ENCODE data around the gene CISD3. TPM values are rescaled to one million over a fixed set of nuclear protein-coding genes. Genes with fewer than 3 reads are reported as not detected.

CISD3 gene
- total and polyA plus RNA-seq, 4 donors: 4.5 to 152 (median 37.3) TPM

GRCh38 chr17:38749223-38750043, 19.3 kb downstream of the CISD3 start:
- peaks cover 0 to 1% (median under 1%) of the 10 kb centered on the region in 4 donors for H3K36me3 ChIP-seq (ENCODE audit: control insufficient read depth in 4 of 4, insufficient read depth in 3 of 4, low read depth in 1 of 4, low read length in 3 of 4)
- peak overlapping the region; percentile 38 to 69 for H3K27ac ChIP-seq (ENCODE audit: low read depth in 1 of 2, low read length in 2 of 2)
- H3K27me3 ChIP-seq (ENCODE audit: control insufficient read depth in 4 of 4, insufficient read depth in 4 of 4, low read length in 3 of 4): no peaks in the 10 kb centered on the region
- no peaks in the 10 kb centered on the region for H3K9me3 ChIP-seq (ENCODE audit: control insufficient read depth in 4 of 4, low read length in 3 of 4)
- H3K4me1 ChIP-seq (ENCODE audit: control insufficient read depth in 4 of 4, insufficient read depth in 4 of 4, low read length in 3 of 4): peaks cover 17 to 53% (median 43%) of the 10 kb centered on the region in 4 donors
- H3K9ac ChIP-seq (ENCODE audit: low read depth in 1 of 2, low read length in 2 of 2): peak overlapping the region in 1 of 2 donors; percentile 36
- peak overlapping the region; percentile 22 to 71 (median 60) for H3K4me3 ChIP-seq (ENCODE audit: low read depth in 1 of 3, low read length in 3 of 3)
- under 1% methylated on average over 79 of the region's 79 CpGs for WGBS
- peak; percentile 68 for DNase-seq (ENCODE audit: low spot score)
- TF ChIP-seq EGR1 (IDR thresholded peaks at IDR 0.05; ENCODE audit: low read depth in 2 of 2) (peak in 1 of 2 donors; percentile 91), ZBTB33 (IDR thresholded peaks at IDR 0.05) (no peak), REST (IDR thresholded peaks at IDR 0.05) (no peak), SP1 (IDR thresholded peaks at IDR 0.05) (peak; percentile 71), GABPA (IDR thresholded peaks at IDR 0.05 in 1 of 2, conservative IDR thresholded peaks at IDR 0.05 in 1 of 2) (peak; percentile 22 to 82), ATF3 (IDR thresholded peaks at IDR 0.05) (no peak), JUND (IDR thresholded peaks at IDR 0.05) (no peak), NR2F2 (IDR thresholded peaks at IDR 0.05) (peak; percentile 51), HNF4A (conservative IDR thresholded peaks at IDR 0.05) (no peak), RXRA (IDR thresholded peaks at IDR 0.05) (peak; percentile 65 to 71), MAX (IDR thresholded peaks at IDR 0.05) (peak; percentile 85), FOXA1 (IDR thresholded peaks at IDR 0.05) (no peak), RAD21 (IDR thresholded peaks at IDR 0.05) (peak; percentile 3 to 8), YY1 (IDR thresholded peaks at IDR 0.05) (peak; percentile 71), TAF1 (conservative IDR thresholded peaks at IDR 0.05) (no peak), HNF4G (IDR thresholded peaks at IDR 0.05) (no peak), CTCF (IDR thresholded peaks at IDR 0.05; ENCODE audit: low read depth, low read length, missing input control) (peak; percentile 1), FOXA2 (IDR thresholded peaks at IDR 0.05) (no peak)

Data from liver (tissue), 9 donors.